Upper lobe of right lung (tissue), 1 donor: ENCODE results near the gene ZFP1. TPM values are rescaled to one million over a fixed set of nuclear protein-coding genes. Genes with fewer than 3 reads are reported as not detected.

Experiments
- ATAC-seq: fragments of 200-7000 bp; cut with Tn5 transposase; one replicate; pipeline ENCODE4 v1.9.1; 2020; ENCODE audit warnings: mild to moderate bottlenecking, moderate library complexity
- DNase-seq: peaks from one replicate; pipeline ENCODE4 v3.0.0-alpha.2; 2020
- H3K27ac ChIP-seq: fragments of 200-600 bp; one replicate; pipeline ENCODE4 v1.8.0; 2022
- H3K27me3 ChIP-seq: fragments of 200-600 bp; one replicate; pipeline ENCODE4 v1.8.0; 2022; ENCODE audit warnings: mild to moderate bottlenecking
- H3K36me3 ChIP-seq: fragments of 200-600 bp; one replicate; pipeline ENCODE4 v1.8.0; 2022
- H3K4me1 ChIP-seq: fragments of 200-600 bp; one replicate; pipeline ENCODE4 v1.8.0; 2022
- H3K4me3 ChIP-seq: fragments of 200-600 bp; one replicate; pipeline ENCODE4 v1.8.0; 2022; ENCODE audit warnings: mild to moderate bottlenecking
- H3K9me3 ChIP-seq: fragments of 200-600 bp; one replicate; pipeline ENCODE4 v1.8.0; 2022
- CTCF ChIP-seq: fragments of 200-600 bp; IDR thresholded peaks from one replicate; pipeline ENCODE4 v1.8.0; 2022; ENCODE audit warnings: antibody characterized with exemption
- intact Hi-C: fragments of 100-400 bp; cut with DNase I; formaldehyde crosslinking; loops from one replicate; pipeline ENCODE4 v1.11.0; 2022
- total RNA-seq: library from RNA; stranded (reverse); fragmentation: NEBNext Ultra II Directional; extraction: Animal tissue kit (Norgen Biotek cat#: 25700); gene quantifications from one replicate; pipeline ENCODE4 v1.2.1, GENCODE V29; 2021
- donor health status: DM: no; HTN: yes; CAD: no; lungs with severe emphysema.

ZFP1 gene
- total RNA-seq, 1 donor from 2014 or later, result 9.8 TPM

GRCh38 chr16:75219838-75220237 is 71.5 kb downstream of the ZFP1 start:
- ATAC-seq, result no peak
- no peaks in the 10 kb centered on the region for H3K36me3 ChIP-seq
- H3K9me3 ChIP-seq, result no peaks in the 10 kb centered on the region
- no peaks in the 10 kb centered on the region for H3K27me3 ChIP-seq
- no peak for TF ChIP-seq CTCF
- peak overlapping the region; percentile 2 for H3K4me3 ChIP-seq
- DNase-seq, result no peak
- no peaks in the 10 kb centered on the region for H3K4me1 ChIP-seq
- no peak overlapping the region for H3K27ac ChIP-seq
- intact Hi-C loops, result no loop called here

Other genes with a start within 250 kb of the ZFP1 start
- 51.6 TPM for gene WDR59, start 163.4 kb upstream of the ZFP1 start, total RNA-seq
- gene ZNRF1, start 149.5 kb upstream of the ZFP1 start, total RNA-seq, result 21.3 TPM
- gene LDHD, start 31.7 kb upstream of the ZFP1 start, total RNA-seq, result 10.7 TPM
- gene CTRB2, start 58.6 kb downstream of the ZFP1 start, total RNA-seq, result 0.78 TPM
- not detected for gene CTRB1, start 70.5 kb downstream of the ZFP1 start, total RNA-seq
- 61.7 TPM for gene BCAR1, start 103.1 kb downstream of the ZFP1 start, total RNA-seq